GM18520 (cell line): ENCODE results near the gene GPM6B.

Experiments used
- ATAC-seq: cut with Tn5 transposase; IDR thresholded peaks from one replicate; pipeline ENCODE4 v1.9.1; 2021; ENCODE audit not compliant: unreplicated experiment

Gene GPM6B

DNA sequence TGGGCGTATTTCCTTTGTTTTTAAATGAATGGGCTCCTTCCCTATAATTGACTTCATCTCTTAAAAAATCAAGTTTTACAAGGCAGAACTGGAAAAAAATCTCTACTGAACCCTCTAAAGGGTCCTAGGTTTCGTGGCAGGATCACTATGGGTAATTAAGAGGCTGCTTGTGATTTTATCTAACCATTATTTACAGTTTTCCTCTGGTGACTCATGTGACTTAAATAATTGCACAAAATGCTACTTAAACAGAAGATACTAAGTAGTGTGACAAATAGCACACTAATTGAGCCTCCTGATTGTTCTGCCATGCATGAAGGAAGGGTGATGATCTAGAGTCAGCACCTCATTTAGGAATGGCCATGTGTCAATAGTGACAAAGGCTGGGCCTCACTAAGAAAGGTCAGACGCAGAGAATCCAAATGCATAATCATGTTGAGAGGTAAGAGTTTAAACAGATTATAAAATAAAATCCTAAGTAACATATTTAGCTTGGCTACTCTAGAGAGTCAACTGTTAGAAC, 46.8 kb downstream of the GPM6B start:
- no peak for ATAC-seq

DNA sequence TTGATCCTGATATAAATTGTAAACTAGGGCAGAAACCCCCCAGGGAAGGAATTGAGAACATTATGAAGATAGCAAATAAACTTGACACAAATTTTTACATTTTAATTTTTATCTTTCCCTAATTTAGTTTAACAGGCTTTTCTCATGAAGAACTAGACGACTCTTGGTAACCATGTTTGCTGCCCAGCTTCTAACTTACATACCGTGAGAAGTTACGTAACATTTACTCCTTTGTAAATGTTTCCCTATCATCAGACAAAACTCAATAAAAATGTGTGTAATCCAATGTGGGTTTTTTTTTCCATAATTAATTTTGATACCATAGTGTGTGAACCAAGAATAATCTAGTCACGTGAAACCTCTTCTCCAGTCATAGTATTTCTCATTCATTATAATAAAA, 48.0 kb downstream of the GPM6B start:
- no peak for ATAC-seq

DNA sequence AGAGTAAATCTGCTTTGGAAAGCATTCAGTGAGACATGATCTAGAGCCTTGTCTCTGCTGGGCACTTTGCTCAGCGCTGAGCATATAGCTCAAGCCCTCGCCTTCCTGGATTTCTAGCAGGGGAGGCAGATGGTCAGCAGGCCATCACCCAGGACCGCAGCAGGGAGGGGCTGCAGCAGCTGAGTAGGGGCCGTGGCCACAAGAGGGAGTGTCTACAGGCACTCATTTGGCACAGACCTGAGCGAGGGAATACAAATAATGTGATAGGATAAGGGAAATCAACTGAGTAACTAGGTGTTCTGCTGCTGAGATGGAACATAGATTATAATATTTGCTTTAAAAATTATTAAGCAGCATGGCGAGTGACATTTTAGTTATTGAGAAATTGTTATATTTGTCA, 52.1 kb downstream of the GPM6B start:
- ATAC-seq = no peak

DNA sequence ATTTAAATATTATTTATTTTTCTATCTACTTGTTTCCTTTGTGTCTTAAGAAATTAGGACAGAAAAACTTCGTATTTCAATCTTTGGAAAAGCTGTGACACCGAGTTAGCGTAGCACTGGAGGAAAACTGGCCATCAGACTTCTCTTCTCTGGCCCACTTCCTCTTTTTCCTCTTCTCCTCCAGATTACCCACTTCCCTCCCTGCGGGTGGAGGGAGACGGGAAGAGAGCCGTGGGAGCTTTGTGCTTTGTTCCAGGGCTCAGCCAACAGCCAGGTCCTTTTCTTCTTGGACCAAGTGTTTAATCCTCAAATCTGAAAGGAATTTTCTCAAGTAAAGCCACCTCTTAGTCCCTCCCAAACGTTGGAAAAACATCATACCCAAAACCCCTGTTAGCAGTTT, 52.6 kb downstream of the GPM6B start:
- ATAC-seq = no peak

DNA sequence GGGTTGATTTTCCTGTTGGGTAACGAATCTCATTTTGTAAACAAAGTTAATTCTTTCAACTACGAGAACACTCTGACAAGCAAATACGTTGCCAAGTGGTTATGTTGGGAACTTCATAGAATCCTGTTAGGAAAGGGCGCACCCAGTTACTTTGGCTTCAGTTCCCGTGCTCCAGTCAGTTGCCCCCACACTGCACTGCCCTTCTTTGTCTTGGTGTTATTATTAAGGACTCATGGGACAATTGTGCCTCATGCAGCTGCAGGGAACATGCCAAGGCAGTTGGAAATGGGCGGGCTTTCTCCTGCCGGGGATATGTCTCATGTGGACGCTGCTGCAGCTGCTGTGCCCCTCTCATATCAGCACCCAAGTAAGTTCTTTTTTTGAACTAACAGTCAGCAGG, 53.4 kb downstream of the GPM6B start:
- ATAC-seq = no peak

DNA sequence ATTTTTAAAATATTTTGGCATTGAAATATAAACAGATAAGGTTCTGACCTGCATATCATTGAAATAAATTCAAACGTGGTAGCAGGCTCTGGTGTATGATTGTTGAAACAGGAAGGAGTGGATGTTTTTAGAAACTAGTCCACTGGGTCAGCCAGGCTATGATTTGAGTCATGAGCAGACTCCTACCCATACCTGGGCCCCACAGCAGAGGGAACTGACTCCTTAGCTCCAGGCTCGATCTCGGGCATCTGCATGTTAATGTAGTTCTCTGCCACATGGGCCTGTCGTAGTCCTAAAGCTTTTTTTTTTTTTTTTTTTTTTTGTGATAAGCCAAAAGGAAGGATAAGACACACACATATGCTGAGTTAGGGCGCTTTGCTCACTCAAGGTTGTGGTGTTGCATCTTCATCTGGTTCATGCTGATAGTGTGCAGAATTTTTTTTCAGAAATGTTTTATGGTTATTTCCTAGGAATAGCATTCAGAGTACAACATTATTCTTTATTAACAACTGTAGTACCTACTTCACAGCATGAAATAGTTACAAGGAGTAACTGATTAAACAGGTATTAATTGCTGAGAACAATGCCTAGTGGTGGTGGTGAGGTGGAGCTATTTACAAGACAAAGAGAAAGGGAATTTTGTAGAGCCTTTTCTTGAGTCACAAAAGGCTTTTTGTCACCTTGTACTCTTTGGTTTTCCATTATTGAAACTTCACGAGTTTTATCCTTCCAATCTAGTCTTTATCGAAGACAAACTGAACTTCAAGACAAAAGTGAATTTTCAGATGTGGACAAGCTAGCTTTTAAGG, 55.1 kb downstream of the GPM6B start:
- ATAC-seq = no peak

DNA sequence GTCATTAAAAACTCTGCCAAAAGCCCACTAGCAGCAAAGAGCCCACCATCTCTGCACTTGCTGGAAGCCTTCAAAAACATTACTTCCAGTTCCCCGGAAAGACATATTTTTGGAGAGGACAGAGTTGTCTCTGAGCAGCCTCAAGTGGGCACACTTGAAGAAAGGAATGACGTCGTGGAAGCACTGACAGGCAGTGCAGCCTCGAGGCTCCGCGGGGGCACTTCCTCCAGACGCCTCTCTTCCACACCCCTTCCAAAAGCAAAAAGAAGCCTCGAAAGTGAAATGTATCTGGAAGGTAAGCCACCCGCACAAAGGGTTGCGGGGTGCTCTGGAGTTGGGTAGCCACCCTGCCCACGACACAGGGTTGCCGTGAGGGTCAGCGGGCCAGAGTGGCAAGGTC, 56.5 kb downstream of the GPM6B start:
- ATAC-seq = no peak

DNA sequence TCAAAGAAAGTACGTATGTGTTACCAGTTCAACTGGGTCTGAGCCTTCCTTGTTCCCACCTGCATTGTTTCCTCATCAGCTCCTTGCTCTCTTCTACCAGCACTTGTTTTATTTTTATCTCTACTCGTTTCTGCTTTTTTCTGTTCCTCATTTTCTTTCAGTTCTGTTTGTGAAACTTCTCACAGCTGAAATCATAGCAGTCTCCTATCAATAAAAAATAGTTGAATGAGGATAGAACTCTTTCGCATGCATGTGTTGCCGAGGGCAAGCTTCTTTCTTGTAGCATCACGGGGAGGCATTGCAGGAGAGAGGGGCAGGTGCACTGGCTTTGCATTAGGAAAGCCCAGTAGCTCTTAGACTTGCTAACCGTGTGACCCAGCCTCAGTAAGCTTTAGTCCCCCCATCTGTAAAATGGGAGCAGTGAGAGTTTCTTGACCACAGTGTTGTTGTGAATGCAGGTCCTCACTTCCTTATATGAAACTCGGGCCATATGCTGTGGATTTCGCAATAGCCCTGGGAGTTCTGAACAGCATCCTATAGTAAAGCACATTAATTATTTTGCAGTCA, 57.7 kb downstream of the GPM6B start:
- ATAC-seq = peak; percentile 50

DNA sequence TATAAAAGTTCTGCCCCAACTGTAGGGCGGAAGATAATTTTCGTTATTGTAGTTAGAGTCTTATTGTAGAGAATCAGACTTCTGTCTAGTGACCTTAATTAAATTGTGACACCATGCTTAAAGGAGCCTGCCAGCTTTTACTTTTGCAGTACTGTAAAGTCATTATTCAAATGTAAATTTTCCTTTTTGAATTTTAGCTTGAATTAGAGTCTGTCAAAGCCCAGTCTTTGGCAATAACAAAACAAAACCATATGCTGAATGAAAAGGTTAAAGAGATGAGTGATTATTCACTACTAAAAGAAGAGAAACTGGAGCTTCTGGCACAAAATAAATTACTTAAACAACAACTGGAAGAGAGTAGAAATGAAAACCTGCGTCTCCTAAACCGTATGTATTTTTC, 60.5 kb downstream of the GPM6B start:
- ATAC-seq = no peak

DNA sequence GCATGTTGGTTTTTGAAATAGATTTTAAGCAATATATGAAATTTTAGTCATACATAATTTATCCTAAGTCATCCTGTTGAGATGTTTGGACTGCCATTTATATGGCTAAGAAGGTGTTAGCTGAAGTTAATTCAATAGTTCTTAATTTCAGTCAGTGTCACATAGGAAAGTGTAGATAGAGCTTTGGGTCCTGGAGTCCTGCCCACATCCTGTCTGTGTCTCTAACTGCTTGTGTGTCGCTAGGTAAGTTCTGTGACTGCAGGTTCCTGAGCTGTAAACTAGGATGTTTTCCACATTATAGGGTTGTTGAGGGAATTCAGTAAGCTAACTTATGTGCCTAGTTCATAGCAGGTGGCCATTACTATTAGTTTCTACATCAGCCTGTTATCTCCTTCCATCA, 61.6 kb downstream of the GPM6B start:
- no peak for ATAC-seq

DNA sequence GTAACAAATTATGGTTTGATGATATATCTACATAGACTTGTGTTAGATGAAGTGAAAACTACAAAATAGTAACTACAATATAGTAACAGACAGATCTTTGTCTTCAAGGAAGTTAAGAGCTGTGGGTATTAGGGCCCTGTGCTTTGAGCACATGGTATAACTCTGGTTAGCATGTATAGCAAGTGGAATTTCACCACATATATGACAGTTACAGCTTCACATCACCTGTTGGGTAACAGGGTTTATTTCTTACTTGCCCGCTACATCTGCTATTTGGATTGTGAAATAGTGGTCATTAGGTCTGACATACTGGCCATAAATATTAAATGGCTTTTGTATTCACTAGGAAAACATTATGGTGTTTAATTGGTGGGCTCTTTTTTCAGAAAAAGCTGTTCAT, 62.1 kb downstream of the GPM6B start:
- ATAC-seq = no peak

DNA sequence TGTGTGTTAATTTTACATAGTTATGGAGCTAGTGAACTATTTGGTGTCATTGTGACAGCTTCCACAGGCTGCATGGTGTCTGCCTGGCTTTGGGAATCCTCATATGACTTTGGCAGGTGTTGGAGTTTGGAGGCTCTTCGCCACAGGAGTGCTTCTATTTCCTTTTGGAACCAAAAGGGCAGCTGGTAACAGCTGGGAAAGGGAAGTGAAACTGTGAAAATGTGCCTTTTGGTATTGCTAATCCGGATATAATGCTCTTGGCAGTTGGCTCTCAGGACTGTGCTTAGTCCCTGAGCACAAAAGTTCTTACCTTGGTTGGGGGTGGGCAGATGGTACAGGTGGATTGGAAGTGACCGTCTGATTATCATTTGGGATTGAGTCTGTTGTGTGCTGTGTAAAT, 64.2 kb downstream of the GPM6B start:
- no peak for ATAC-seq

DNA sequence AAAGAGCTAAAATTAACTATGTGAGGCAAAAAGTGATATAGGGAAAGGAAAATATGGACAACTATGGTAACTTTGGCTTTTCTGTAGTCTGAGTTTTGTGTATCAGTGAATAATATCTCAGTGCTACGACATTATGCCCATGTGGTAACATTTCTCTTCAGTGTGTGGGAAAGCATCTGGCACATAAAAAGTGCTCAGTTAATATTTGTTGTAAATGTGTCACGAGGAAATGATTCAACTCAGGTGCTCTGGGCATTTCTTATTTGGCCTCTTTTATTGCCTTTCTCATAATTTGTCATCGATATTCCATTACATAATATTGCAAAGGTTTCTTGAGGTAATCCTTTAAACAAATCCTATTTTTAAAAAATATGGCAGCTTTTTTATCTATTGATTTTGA, 64.8 kb downstream of the GPM6B start:
- ATAC-seq = no peak

DNA sequence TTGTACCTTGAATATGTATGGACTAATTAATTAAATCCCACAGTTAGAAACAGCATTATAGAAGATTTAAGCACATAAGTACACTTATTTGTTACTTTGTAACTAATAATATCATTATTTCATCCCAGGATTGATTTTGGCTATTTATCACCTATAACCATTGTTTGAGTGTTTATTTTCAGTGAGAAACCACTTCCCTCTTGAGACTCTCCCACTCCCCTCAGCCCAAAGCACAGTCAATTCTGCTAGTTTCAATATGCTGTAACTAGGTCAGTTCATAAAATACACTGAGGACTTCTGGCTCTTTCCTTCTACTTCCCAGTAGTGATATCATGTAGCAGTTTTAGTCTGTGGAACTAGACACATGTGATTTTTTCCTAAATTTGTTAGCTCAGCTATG, 66.1 kb downstream of the GPM6B start:
- ATAC-seq = no peak

DNA sequence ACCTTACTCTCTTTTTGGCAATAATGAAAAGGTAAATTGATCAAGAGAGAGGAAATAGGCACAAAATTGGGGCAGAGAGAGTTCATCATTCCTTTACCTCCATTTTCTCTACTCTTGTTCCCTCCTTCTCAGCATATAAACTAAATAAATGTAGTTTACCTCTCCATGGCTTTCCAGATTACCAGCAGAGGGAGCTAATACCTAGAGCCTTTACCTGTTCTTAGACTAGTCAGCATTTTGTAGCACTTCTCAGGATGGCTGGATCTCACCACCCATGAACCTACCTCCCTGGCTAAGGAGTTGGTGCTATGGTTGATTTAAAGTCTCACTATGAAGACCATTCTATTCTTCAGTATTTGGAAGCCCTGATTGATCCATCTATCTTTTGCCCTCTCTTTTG, 66.7 kb downstream of the GPM6B start:
- peak; percentile 42 for ATAC-seq

DNA sequence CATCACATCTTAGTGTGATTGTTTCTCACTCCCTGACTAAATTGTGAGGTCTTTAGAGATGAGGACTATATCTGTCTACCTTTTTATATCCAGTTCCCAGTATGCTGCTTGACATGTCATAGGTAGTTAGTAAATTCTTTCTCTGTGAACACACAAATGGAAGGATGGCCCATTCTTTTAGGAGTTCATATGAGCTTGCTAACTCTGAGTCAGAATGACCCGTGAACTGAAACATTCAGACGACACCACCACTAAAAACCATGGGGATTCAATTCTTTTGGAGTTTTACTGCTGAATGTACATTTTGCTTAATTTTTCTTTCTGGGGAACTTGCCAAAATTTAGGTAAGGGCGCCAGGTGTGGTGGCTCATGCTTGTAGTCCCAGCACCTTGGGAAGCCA, 68.4 kb downstream of the GPM6B start:
- ATAC-seq = no peak

DNA sequence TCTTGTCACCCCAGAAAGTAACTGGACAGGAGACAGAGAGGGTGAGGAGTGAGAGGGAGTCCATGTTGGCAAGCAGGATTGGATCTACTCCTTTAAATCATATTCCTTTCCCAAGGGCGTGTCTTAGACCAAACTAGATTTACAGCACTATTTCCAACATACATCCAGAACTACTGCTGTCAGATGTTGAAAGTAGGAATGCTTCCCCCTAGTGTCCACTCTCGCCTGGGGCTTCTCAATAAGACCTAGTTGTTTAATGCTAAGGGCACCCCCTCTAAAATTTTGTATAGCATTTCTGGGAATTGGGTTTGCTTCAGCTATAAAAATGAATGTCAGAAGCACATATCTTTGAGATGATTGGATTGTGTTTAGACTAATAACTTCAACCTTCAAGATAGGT, 69.1 kb downstream of the GPM6B start:
- no peak for ATAC-seq

DNA sequence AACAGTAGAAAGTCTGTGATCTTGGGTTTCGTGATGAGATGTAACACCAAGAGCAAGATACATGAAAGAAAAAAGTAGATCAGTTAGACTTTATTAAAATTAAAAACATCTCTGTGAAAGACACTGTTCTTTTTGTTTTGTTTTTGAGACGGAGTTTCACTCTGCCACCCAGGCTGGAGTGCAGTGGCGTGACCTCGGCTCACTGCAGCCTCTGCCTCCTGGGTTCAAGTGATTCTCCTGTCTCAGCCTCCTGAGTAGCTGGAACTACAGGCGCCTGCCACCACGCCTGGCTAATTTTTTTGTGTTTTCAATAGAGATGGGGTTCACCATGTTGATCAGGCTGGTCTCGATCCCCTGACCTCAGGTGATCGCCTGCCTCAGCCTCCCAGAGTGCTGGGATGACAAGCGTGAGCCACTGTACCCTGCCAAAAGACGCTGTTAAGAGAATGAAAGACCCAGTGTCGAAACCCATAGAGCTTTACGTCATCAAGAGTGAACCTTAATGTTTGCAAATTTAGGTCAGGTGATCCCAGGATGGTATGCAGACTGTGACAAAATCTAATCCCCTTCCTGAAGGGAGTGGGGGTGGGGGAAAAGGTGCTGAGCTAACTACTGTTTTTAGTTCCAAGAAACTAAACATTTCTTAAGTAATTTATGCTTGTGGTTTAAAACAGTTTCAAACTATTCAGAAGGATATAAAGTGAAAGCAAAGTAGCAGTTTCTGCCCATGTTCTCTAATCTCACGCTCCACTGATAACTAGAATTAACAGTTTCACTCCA, 74.3 kb downstream of the GPM6B start:
- peak; percentile 88 for ATAC-seq

DNA sequence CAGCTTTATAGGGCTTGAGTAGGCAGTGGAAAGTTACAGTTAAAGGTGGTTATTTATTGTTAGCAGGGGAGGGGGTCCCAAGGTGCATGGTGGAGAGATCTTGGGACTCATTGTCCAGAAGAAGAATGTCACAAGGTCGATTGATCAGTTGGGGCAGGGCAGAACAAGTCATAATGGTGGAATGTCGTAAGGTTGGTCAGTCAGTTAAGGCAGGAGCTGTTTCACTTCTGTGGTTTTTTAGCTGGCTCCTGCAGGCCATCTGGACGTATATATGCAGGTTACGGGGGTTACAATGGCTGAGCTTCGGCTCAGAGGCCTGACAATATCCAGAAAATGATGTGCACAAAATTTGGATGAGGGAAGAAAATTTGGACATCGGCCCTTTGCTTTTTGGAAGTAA, 75.2 kb downstream of the GPM6B start:
- no peak for ATAC-seq

DNA sequence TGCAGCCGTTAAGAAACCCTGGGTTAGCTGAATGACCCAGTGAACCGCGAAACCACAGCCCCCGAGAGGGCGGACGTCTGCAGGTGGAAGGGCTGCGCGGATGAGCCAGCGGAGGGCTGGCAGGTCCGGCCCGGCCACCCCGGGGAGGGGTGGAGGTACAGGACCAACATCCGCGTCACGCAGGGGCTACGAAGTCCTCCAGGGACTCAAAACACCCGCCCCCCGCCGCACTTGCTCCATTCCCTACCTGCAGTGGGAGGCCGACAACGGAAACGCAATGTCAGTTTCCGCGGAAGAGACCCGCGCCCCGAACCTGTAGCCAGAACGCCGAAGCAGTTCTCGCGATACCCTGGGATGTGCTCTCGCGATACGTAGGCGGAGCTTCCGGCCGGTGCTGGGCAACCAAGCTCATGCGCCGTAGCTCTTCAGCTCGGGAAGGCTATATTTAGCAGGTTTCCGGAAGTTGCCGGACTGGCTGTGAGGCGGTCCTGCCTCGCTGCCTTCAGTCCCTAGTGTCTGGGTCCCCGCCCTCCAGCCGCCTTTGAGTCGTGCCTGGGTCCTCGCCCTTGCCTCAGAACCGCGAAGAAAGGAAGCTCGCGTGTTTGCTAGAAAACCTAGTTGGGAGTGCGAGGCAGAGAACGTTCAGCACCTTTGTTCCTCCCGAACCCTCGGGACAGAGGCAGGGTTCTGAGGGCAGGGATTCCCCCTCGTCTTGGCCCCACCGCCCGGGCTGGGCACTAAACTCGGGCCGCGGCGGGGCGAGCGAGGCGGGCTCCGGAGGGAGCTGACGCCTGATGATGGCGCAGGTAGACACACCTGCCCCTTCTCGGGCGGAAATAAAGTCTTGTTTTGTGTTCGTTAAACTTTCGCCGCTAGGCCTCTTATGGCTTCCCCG, 82.4 kb downstream of the GPM6B start, which contains the start of the genes OFD1 and TRAPPC2:
Gene OFD1 (plus strand): TSS at position 471 of the 895 bp plus-strand sequence. CDS start 324 bp downstream, at position 795.
Gene TRAPPC2 (minus strand): TSS at position 343 of the 895 bp plus-strand sequence. CDS start 14,657 bp downstream, outside the sequence.
- peak; percentile 83 for ATAC-seq

DNA sequence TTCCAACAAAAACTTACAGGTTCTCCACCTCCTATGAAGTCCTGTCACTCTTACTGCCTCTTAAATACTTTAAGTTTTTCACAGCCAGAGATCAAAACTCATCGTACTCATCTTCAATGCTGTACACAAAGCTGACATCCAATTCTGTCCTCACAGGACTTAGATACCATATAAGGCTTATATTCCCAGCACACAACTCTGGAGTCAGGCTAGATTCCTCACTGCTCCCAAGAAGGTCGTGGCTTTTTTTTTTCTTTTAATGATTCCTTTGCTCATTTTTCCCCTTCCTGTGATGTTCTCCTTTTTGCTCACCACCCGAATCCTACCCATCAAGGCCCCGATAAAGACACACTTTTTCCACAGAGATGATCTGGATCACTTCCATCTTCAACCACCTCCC, 83.4 kb downstream of the GPM6B start:
- no peak for ATAC-seq
